ENCODE results near the gene MAP6. TPM values are rescaled to one million over a fixed set of nuclear protein-coding genes. Genes with fewer than 3 reads are reported as not detected.

MAP6 gene
- total RNA-seq, 1 donor from 2014 or later, result 313 TPM

DNA sequence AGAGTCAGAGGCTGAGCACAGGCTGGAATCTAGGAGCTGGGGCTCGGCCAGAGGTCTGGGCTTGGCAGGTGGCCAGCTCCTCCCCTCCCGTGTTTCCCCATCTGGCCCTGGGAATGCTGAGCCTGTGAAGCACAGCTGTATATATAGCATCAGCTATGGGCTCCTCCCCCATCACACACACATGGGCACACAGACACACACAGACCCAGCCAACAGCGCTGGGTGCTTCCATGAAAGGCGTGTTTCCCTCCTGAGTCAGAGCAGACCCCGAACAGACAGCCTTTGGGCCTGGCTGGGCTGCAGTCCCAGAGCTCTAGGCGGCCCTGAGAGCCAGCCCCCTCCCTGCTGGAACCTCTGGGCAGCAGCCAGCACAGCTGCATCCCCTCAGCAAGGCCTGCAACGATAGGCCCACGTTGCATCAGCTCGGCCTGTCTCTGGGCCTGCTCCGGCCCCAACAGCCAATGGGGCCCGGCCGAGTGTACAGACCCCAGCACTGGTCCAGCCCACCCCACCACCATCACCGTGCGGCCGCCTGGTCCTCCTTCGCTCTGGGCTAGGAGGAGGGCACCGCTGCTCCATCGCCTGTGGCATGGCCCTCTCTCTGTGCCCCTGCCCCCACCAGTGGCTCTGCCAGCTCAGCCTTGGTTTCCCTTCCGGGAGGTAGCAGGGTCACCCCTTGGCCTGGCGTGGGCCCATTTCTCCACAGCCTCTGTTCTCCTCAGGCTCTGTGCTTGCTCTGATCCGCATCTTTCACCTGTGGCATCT is 114.4 kb downstream of the MAP6 start:
- DNase-seq, result peak; percentile 36
- Mint-ChIP-seq H3K4me1 (ENCODE audit: low read depth, unreplicated experiment) (peaks cover under 1% of the 10 kb centered on the region), H3K9me3 (ENCODE audit: unreplicated experiment) (peaks cover 5% of the 10 kb centered on the region), H3K36me3 (ENCODE audit: unreplicated experiment) (no peaks in the 10 kb centered on the region), H3K27me3 (ENCODE audit: unreplicated experiment) (no peaks in the 10 kb centered on the region), H3K27ac (ENCODE audit: unreplicated experiment) (peak overlapping the region; percentile 54), H3K4me3 (ENCODE audit: unreplicated experiment) (no peak overlapping the region)
- TF ChIP-seq, protein P1, sequence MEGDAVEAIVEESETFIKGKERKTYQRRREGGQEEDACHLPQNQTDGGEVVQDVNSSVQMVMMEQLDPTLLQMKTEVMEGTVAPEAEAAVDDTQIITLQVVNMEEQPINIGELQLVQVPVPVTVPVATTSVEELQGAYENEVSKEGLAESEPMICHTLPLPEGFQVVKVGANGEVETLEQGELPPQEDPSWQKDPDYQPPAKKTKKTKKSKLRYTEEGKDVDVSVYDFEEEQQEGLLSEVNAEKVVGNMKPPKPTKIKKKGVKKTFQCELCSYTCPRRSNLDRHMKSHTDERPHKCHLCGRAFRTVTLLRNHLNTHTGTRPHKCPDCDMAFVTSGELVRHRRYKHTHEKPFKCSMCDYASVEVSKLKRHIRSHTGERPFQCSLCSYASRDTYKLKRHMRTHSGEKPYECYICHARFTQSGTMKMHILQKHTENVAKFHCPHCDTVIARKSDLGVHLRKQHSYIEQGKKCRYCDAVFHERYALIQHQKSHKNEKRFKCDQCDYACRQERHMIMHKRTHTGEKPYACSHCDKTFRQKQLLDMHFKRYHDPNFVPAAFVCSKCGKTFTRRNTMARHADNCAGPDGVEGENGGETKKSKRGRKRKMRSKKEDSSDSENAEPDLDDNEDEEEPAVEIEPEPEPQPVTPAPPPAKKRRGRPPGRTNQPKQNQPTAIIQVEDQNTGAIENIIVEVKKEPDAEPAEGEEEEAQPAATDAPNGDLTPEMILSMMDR (IDR thresholded peaks at IDR 0.05; ENCODE audit: partially characterized antibody, unreplicated experiment), result no peak

DNA sequence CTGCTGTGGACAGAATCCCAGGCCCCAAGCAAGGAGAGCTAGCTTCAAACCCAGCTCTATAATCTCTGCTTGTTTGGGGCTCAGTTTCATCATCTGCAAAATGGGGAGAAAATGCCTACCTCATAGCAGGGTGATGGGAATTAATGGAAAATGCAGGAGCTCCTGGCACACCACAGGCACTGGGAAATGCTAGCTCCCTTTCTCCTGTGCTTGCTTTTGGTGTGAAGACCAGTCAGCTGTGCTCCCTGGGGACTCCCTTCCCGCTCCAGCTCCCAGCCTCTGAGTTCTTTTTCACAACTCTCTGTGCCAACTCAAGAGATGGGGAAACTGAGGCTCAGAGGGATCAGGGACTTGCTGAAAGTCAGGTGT is 115.0 kb downstream of the MAP6 start:
- no peak overlapping the region for H3K27ac Mint-ChIP-seq (ENCODE audit: unreplicated experiment)
- H3K9me3 Mint-ChIP-seq (ENCODE audit: unreplicated experiment), result peaks cover 5% of the 10 kb centered on the region
- no peak overlapping the region for H3K4me3 Mint-ChIP-seq (ENCODE audit: unreplicated experiment)

DNA sequence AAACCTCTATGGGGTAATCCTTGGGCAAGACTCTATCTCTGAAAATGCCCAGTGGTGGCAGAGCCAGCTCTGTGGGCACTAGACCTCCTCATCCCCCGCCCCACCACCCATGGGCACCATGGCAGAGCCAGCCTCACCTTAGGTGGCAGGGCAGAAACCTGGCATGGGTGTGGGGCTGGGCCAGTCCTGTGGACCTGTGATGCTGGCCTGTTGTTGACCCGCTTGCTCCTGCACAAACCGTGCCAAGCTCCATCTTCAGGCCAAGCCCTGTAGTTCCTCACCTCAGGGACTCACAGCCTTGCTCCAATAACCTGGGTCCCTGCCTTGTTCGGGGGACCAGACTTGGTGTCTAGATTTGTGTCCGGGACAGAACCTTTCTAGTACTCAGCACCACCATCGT is 115.7 kb downstream of the MAP6 start:
- H3K4me3 Mint-ChIP-seq (ENCODE audit: unreplicated experiment), result no peak overlapping the region
- DNase-seq, result no peak

More for the DNA sequence above, 115.0 kb downstream of the MAP6 start:
- TF ChIP-seq, protein P1 (IDR thresholded peaks at IDR 0.05; ENCODE audit: partially characterized antibody, unreplicated experiment), result no peak
- no peak for DNase-seq
- Mint-ChIP-seq H3K27me3 (ENCODE audit: unreplicated experiment) (no peaks in the 10 kb centered on the region), H3K4me1 (ENCODE audit: low read depth, unreplicated experiment) (no peaks in the 10 kb centered on the region), H3K36me3 (ENCODE audit: unreplicated experiment) (no peaks in the 10 kb centered on the region)

DNA sequence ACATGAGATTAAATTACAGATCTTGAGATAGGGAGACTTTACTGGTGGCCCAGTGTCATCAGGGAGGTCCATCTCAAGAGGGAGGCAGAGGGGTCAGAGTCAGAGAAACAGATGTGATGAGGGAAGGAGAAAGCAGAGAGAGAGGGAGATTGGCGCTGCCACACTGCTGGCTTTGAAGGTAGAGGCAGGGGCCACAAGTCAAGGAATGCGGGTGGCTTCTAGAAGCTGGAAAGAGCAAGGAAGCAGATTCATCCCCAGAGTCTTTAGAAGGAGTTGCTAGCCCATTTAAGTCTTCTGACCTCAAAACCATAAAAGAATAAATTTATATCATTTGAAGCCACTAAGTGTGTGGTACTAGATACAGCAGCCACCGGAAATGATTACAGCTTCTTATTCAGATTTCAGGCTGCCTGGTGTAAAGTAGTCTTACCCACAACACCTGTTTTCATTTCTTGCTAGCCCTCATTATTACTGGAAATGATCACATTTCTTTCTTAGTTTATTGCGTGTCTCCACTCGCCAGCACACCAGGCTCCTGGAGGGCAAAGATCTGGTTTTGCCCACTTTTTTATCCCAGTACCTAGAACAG is 119.4 kb downstream of the MAP6 start:
- TF ChIP-seq, protein P1 (IDR thresholded peaks at IDR 0.05; ENCODE audit: partially characterized antibody, unreplicated experiment), result no peak

More for the DNA sequence above, 115.7 kb downstream of the MAP6 start:
- no peaks in the 10 kb centered on the region for H3K27me3 Mint-ChIP-seq (ENCODE audit: unreplicated experiment)
- no peak overlapping the region for H3K27ac Mint-ChIP-seq (ENCODE audit: unreplicated experiment)
- peaks cover under 1% of the 10 kb centered on the region for H3K4me1 Mint-ChIP-seq (ENCODE audit: low read depth, unreplicated experiment)
- H3K9me3 Mint-ChIP-seq (ENCODE audit: unreplicated experiment), result peaks cover 5% of the 10 kb centered on the region
- TF ChIP-seq, protein P1 (IDR thresholded peaks at IDR 0.05; ENCODE audit: partially characterized antibody, unreplicated experiment), result no peak
- H3K36me3 Mint-ChIP-seq (ENCODE audit: unreplicated experiment), result no peaks in the 10 kb centered on the region

More for the DNA sequence above, 119.4 kb downstream of the MAP6 start:
- Mint-ChIP-seq H3K9me3 (ENCODE audit: unreplicated experiment) (peaks cover 3% of the 10 kb centered on the region), H3K27ac (ENCODE audit: unreplicated experiment) (no peak overlapping the region), H3K4me1 (ENCODE audit: low read depth, unreplicated experiment) (peaks cover 6% of the 10 kb centered on the region), H3K4me3 (ENCODE audit: unreplicated experiment) (no peak overlapping the region), H3K27me3 (ENCODE audit: unreplicated experiment) (peaks cover 4% of the 10 kb centered on the region), H3K36me3 (ENCODE audit: unreplicated experiment) (no peaks in the 10 kb centered on the region)
- no peak for DNase-seq
